Activated T-helper 17 cell treated with anti-CD3 and anti-CD28 coated beads, Interleukin-2, amount 50 U/mL, for 72 hours (primary cell): Measurements from ENCODE around the gene NUP210. TPM values are rescaled to one million over a fixed set of nuclear protein-coding genes. Genes with fewer than 3 reads are reported as not detected.

Experiments used
- ATAC-seq: fragments of 150-1000 bp; cut with Tn5 transposase; replicated peaks from 2 replicates; pipeline ENCODE4 v1.10.0; 2021; ENCODE audit warnings: mild to moderate bottlenecking, moderate library complexity
- H3K27ac Mint-ChIP-seq: one replicate; pipeline ENCODE4 v1.8.0; 2022; ENCODE audit warnings: mixed read lengths
- H3K27me3 Mint-ChIP-seq: one replicate; pipeline ENCODE4 v1.8.0; 2022; ENCODE audit warnings: mixed read lengths
- H3K36me3 Mint-ChIP-seq: one replicate; pipeline ENCODE4 v1.8.0; 2022; ENCODE audit warnings: low read depth, mild to moderate bottlenecking, mixed read lengths
- H3K4me1 Mint-ChIP-seq: one replicate; pipeline ENCODE4 v1.8.0; 2022; ENCODE audit warnings: mixed read lengths
- H3K4me3 Mint-ChIP-seq: one replicate; pipeline ENCODE4 v1.8.0; 2022; ENCODE audit warnings: mild to moderate bottlenecking, mixed read lengths
- H3K9me3 Mint-ChIP-seq: one replicate; pipeline ENCODE4 v1.8.0; 2022; ENCODE audit warnings: mixed read lengths
- total RNA-seq, 2 donors: library from RNA; stranded (reverse); gene quantifications; one replicate each; pipeline ENCODE4 v1.2.3, GENCODE V29; 2022

Gene NUP210
- total RNA-seq, 2 donors from 2014 or later, result 86.9 to 146 TPM

- no peaks in the 10 kb centered on the region for H3K9me3 Mint-ChIP-seq
- H3K4me3 Mint-ChIP-seq, result no peak overlapping the region
- H3K27me3 Mint-ChIP-seq, result no peaks in the 10 kb centered on the region
- peak overlapping the region; percentile 43 for H3K27ac Mint-ChIP-seq
- H3K4me1 Mint-ChIP-seq, result peaks cover 25% of the 10 kb centered on the region
- no peak for ATAC-seq
- peaks cover 24% of the 10 kb centered on the region for H3K36me3 Mint-ChIP-seq
Observed at GRCh38 chr3:13405614-13406013, 14.5 kb downstream of the NUP210 start.

GRCh38 chr3:13404626-13405452 is 15.3 kb downstream of the NUP210 start:
- ATAC-seq, result no peak
- H3K9me3 Mint-ChIP-seq, result no peaks in the 10 kb centered on the region
- H3K36me3 Mint-ChIP-seq, result peaks cover 25% of the 10 kb centered on the region
- peak overlapping the region; percentile 63 for H3K27ac Mint-ChIP-seq
- H3K4me1 Mint-ChIP-seq, result peaks cover 25% of the 10 kb centered on the region
- no peak overlapping the region for H3K4me3 Mint-ChIP-seq
- H3K27me3 Mint-ChIP-seq, result no peaks in the 10 kb centered on the region

GRCh38 chr3:13403847-13404246 is 16.3 kb downstream of the NUP210 start:
- H3K27ac Mint-ChIP-seq, result peak overlapping the region; percentile 63

GRCh38 chr3:13403213-13403819 is 16.8 kb downstream of the NUP210 start:
- Mint-ChIP-seq H3K4me1 (peaks cover 25% of the 10 kb centered on the region), H3K36me3 (peaks cover 26% of the 10 kb centered on the region), H3K9me3 (no peaks in the 10 kb centered on the region), H3K27ac (peak overlapping the region; percentile 83), H3K4me3 (no peak overlapping the region), H3K27me3 (no peaks in the 10 kb centered on the region)
- no peak for ATAC-seq

More at GRCh38 chr3:13403847-13404246, 16.3 kb downstream of the NUP210 start:
- no peaks in the 10 kb centered on the region for H3K27me3 Mint-ChIP-seq
- ATAC-seq, result no peak
- H3K4me3 Mint-ChIP-seq, result no peak overlapping the region
- peaks cover 25% of the 10 kb centered on the region for H3K4me1 Mint-ChIP-seq
- no peaks in the 10 kb centered on the region for H3K9me3 Mint-ChIP-seq
- peaks cover 23% of the 10 kb centered on the region for H3K36me3 Mint-ChIP-seq

GRCh38 chr3:13401149-13401548 is 19.0 kb downstream of the NUP210 start:
- no peak for ATAC-seq
- no peak overlapping the region for H3K4me3 Mint-ChIP-seq
- no peaks in the 10 kb centered on the region for H3K9me3 Mint-ChIP-seq
- H3K4me1 Mint-ChIP-seq, result peaks cover 12% of the 10 kb centered on the region
- H3K27ac Mint-ChIP-seq, result no peak overlapping the region
- no peaks in the 10 kb centered on the region for H3K27me3 Mint-ChIP-seq
- H3K36me3 Mint-ChIP-seq, result peaks cover 41% of the 10 kb centered on the region

- no peak overlapping the region for H3K4me3 Mint-ChIP-seq
- H3K4me1 Mint-ChIP-seq, result peaks cover 12% of the 10 kb centered on the region
- H3K27ac Mint-ChIP-seq, result no peak overlapping the region
- no peaks in the 10 kb centered on the region for H3K9me3 Mint-ChIP-seq
- peaks cover 50% of the 10 kb centered on the region for H3K36me3 Mint-ChIP-seq
- no peak for ATAC-seq
- no peaks in the 10 kb centered on the region for H3K27me3 Mint-ChIP-seq
Observed at GRCh38 chr3:13400114-13400673, 19.9 kb downstream of the NUP210 start.

- peaks cover 56% of the 10 kb centered on the region for H3K36me3 Mint-ChIP-seq
Observed at GRCh38 chr3:13399603-13400002, 20.5 kb downstream of the NUP210 start.

GRCh38 chr3:13397316-13397715 is 22.8 kb downstream of the NUP210 start:
- H3K27me3 Mint-ChIP-seq, result no peaks in the 10 kb centered on the region
- no peak overlapping the region for H3K4me3 Mint-ChIP-seq
- no peaks in the 10 kb centered on the region for H3K9me3 Mint-ChIP-seq
- peaks cover 2% of the 10 kb centered on the region for H3K4me1 Mint-ChIP-seq
- H3K27ac Mint-ChIP-seq, result no peak overlapping the region
- H3K36me3 Mint-ChIP-seq, result peaks cover 77% of the 10 kb centered on the region
- ATAC-seq, result no peak

More at GRCh38 chr3:13399603-13400002, 20.5 kb downstream of the NUP210 start:
- peaks cover 11% of the 10 kb centered on the region for H3K4me1 Mint-ChIP-seq
- no peaks in the 10 kb centered on the region for H3K9me3 Mint-ChIP-seq
- H3K4me3 Mint-ChIP-seq, result no peak overlapping the region
- no peaks in the 10 kb centered on the region for H3K27me3 Mint-ChIP-seq
- H3K27ac Mint-ChIP-seq, result no peak overlapping the region
- no peak for ATAC-seq

GRCh38 chr3:13394363-13394762 is 25.8 kb downstream of the NUP210 start:
- H3K4me3 Mint-ChIP-seq, result no peak overlapping the region
- no peaks in the 10 kb centered on the region for H3K9me3 Mint-ChIP-seq

GRCh38 chr3:13393427-13394360 is 26.4 kb downstream of the NUP210 start:
- Mint-ChIP-seq H3K4me1 (no peaks in the 10 kb centered on the region), H3K27ac (no peak overlapping the region), H3K9me3 (no peaks in the 10 kb centered on the region), H3K27me3 (no peaks in the 10 kb centered on the region), H3K36me3 (peaks cover 98% of the 10 kb centered on the region), H3K4me3 (no peak overlapping the region)
- ATAC-seq, result no peak

More at GRCh38 chr3:13394363-13394762, 25.8 kb downstream of the NUP210 start:
- no peak for ATAC-seq
- Mint-ChIP-seq H3K36me3 (peaks cover 98% of the 10 kb centered on the region), H3K4me1 (no peaks in the 10 kb centered on the region), H3K27me3 (no peaks in the 10 kb centered on the region), H3K27ac (peak overlapping the region; percentile 63)

GRCh38 chr3:13391308-13391707 is 28.8 kb downstream of the NUP210 start:
- H3K4me1 Mint-ChIP-seq, result peaks cover under 1% of the 10 kb centered on the region
- H3K9me3 Mint-ChIP-seq, result no peaks in the 10 kb centered on the region
- no peaks in the 10 kb centered on the region for H3K27me3 Mint-ChIP-seq
- ATAC-seq, result peak; percentile 23
- peaks cover 98% of the 10 kb centered on the region for H3K36me3 Mint-ChIP-seq
- no peak overlapping the region for H3K4me3 Mint-ChIP-seq
- peak overlapping the region; percentile 61 for H3K27ac Mint-ChIP-seq

GRCh38 chr3:13389378-13389777 is 30.7 kb downstream of the NUP210 start:
- Mint-ChIP-seq H3K4me1 (peaks cover 4% of the 10 kb centered on the region), H3K4me3 (no peak overlapping the region), H3K27ac (no peak overlapping the region), H3K9me3 (no peaks in the 10 kb centered on the region), H3K36me3 (peaks cover 98% of the 10 kb centered on the region), H3K27me3 (no peaks in the 10 kb centered on the region)
- no peak for ATAC-seq

- H3K27me3 Mint-ChIP-seq, result no peaks in the 10 kb centered on the region
- peaks cover 100% of the 10 kb centered on the region for H3K36me3 Mint-ChIP-seq
- no peaks in the 10 kb centered on the region for H3K9me3 Mint-ChIP-seq
- H3K4me3 Mint-ChIP-seq, result no peak overlapping the region
- no peak overlapping the region for H3K27ac Mint-ChIP-seq
- peaks cover 4% of the 10 kb centered on the region for H3K4me1 Mint-ChIP-seq
- no peak for ATAC-seq
Observed at GRCh38 chr3:13388816-13389215, 31.3 kb downstream of the NUP210 start.

- Mint-ChIP-seq H3K4me3 (no peak overlapping the region), H3K9me3 (no peaks in the 10 kb centered on the region), H3K27me3 (no peaks in the 10 kb centered on the region), H3K27ac (peak overlapping the region; percentile 42), H3K36me3 (peaks cover 99% of the 10 kb centered on the region), H3K4me1 (peaks cover 4% of the 10 kb centered on the region)
- no peak for ATAC-seq
Observed at GRCh38 chr3:13385373-13385965, 34.7 kb downstream of the NUP210 start.
